A549 (cell line): ENCODE results near the gene ARHGEF7.

ENCODE experiments used
- CBX8 ChIP-seq: fragments of 200-600 bp; sonication (generic); IDR thresholded peaks from 2 replicates; pipeline ENCODE4 v1.6.1; 2016
- MAZ ChIP-seq: fragments of 150-350 bp; IDR thresholded peaks from 2 replicates; pipeline ENCODE4 v1.6.1; 2014; ENCODE audit warnings: antibody characterized with exemption, low read depth, low read length, borderline replicate concordance
- PHF8 ChIP-seq: fragments of 200-600 bp; sonication (generic); IDR thresholded peaks from 2 replicates; pipeline ENCODE4 v1.6.1; 2016; ENCODE audit warnings: low read depth, mild to moderate bottlenecking, antibody characterized with exemption, moderate library complexity, borderline replicate concordance
- RNF2 ChIP-seq: fragments of 200-600 bp; sonication (generic); IDR thresholded peaks from 2 replicates; pipeline ENCODE4 v1.6.1; 2016; ENCODE audit warnings: low read depth, mild to moderate bottlenecking, antibody characterized with exemption, moderate library complexity, borderline replicate concordance
- ZFP36 ChIP-seq: fragments of 450-650 bp; IDR thresholded peaks from 2 replicates; pipeline ENCODE4 v1.6.1; 2014; ENCODE audit warnings: borderline replicate concordance; ENCODE audit not compliant: partially characterized antibody

- TF ChIP-seq MAZ: no peak
- no peak for TF ChIP-seq PHF8
- TF ChIP-seq ZFP36: no peak
- no peak for TF ChIP-seq CBX8
- no peak for TF ChIP-seq RNF2
Measured at GRCh38 chr13:111112196-111112595, 2.9 kb upstream of the ARHGEF7 start.
